Measurements from ENCODE around the gene GBGT1.

Gene GBGT1

GRCh38 chr9:133195029-133195428, 31.3 kb upstream of the GBGT1 start:
- Histone ChIP-seq H3K9ac (ENCODE audit: low read depth in 1 of 2, low read length in 2 of 2) (no peak overlapping the region), H3K4me1 (ENCODE audit: control insufficient read depth in 1 of 2, insufficient read depth in 2 of 2, low read length in 2 of 2) (no peaks in the 10 kb centered on the region), H3K9me3 (ENCODE audit: control insufficient read depth in 1 of 2, low read length in 2 of 2) (peaks cover 3 to 5% of the 10 kb centered on the region in 2 donors), H3K4me3 (ENCODE audit: low read depth in 1 of 2, low read length in 2 of 2) (no peak overlapping the region), H3K36me3 (ENCODE audit: control insufficient read depth in 1 of 2, insufficient read depth in 2 of 2, low read length in 2 of 2) (no peaks in the 10 kb centered on the region), H3K27ac (ENCODE audit: low read depth, low read length) (no peak overlapping the region), H3K27me3 (ENCODE audit: control insufficient read depth in 1 of 2, insufficient read depth in 2 of 2, low read length in 2 of 2) (peaks cover 0 to 4% of the 10 kb centered on the region in 2 donors)

GRCh38 chr9:133194597-133194996, 30.9 kb upstream of the GBGT1 start:
- Histone ChIP-seq H3K4me1 (ENCODE audit: control insufficient read depth in 1 of 2, insufficient read depth in 2 of 2, low read length in 2 of 2) (no peaks in the 10 kb centered on the region), H3K9me3 (ENCODE audit: control insufficient read depth in 1 of 2, low read length in 2 of 2) (peaks cover 3 to 5% of the 10 kb centered on the region in 2 donors), H3K27ac (ENCODE audit: low read depth, low read length) (no peak overlapping the region), H3K27me3 (ENCODE audit: control insufficient read depth in 1 of 2, insufficient read depth in 2 of 2, low read length in 2 of 2) (peaks cover 0 to 4% of the 10 kb centered on the region in 2 donors), H3K4me3 (ENCODE audit: low read depth in 1 of 2, low read length in 2 of 2) (no peak overlapping the region), H3K36me3 (ENCODE audit: control insufficient read depth in 1 of 2, insufficient read depth in 2 of 2, low read length in 2 of 2) (no peaks in the 10 kb centered on the region), H3K9ac (ENCODE audit: low read depth in 1 of 2, low read length in 2 of 2) (no peak overlapping the region)

- Histone ChIP-seq H3K36me3 (ENCODE audit: control insufficient read depth in 1 of 2, insufficient read depth in 2 of 2, low read length in 2 of 2) (no peaks in the 10 kb centered on the region), H3K27ac (ENCODE audit: low read depth, low read length) (no peak overlapping the region), H3K9me3 (ENCODE audit: control insufficient read depth in 1 of 2, low read length in 2 of 2) (peaks cover 3 to 5% of the 10 kb centered on the region in 2 donors), H3K27me3 (ENCODE audit: control insufficient read depth in 1 of 2, insufficient read depth in 2 of 2, low read length in 2 of 2) (peaks cover 0 to 14% of the 10 kb centered on the region in 2 donors), H3K9ac (ENCODE audit: low read depth in 1 of 2, low read length in 2 of 2) (no peak overlapping the region), H3K4me3 (ENCODE audit: low read depth in 1 of 2, low read length in 2 of 2) (no peak overlapping the region), H3K4me1 (ENCODE audit: control insufficient read depth in 1 of 2, insufficient read depth in 2 of 2, low read length in 2 of 2) (no peaks in the 10 kb centered on the region)
Observed at GRCh38 chr9:133191989-133192388, 28.3 kb upstream of the GBGT1 start.

- no peak overlapping the region for H3K27ac ChIP-seq (ENCODE audit: low read depth, low read length)
- H3K4me3 ChIP-seq (ENCODE audit: low read depth in 1 of 2, low read length in 2 of 2), result no peak overlapping the region
- H3K9ac ChIP-seq (ENCODE audit: low read depth in 1 of 2, low read length in 2 of 2), result no peak overlapping the region
- peaks cover 0 to 14% of the 10 kb centered on the region in 2 donors for H3K27me3 ChIP-seq (ENCODE audit: control insufficient read depth in 1 of 2, insufficient read depth in 2 of 2, low read length in 2 of 2)
- no peaks in the 10 kb centered on the region for H3K36me3 ChIP-seq (ENCODE audit: control insufficient read depth in 1 of 2, insufficient read depth in 2 of 2, low read length in 2 of 2)
- H3K4me1 ChIP-seq (ENCODE audit: control insufficient read depth in 1 of 2, insufficient read depth in 2 of 2, low read length in 2 of 2), result no peaks in the 10 kb centered on the region
- no peaks in the 10 kb centered on the region for H3K9me3 ChIP-seq (ENCODE audit: control insufficient read depth in 1 of 2, low read length in 2 of 2)
Observed at GRCh38 chr9:133189826-133190225, 26.1 kb upstream of the GBGT1 start.

GRCh38 chr9:133188843-133189180, 25.1 kb upstream of the GBGT1 start:
- Histone ChIP-seq H3K4me1 (ENCODE audit: control insufficient read depth in 1 of 2, insufficient read depth in 2 of 2, low read length in 2 of 2) (no peaks in the 10 kb centered on the region), H3K9ac (ENCODE audit: low read depth in 1 of 2, low read length in 2 of 2) (no peak overlapping the region), H3K27me3 (ENCODE audit: control insufficient read depth in 1 of 2, insufficient read depth in 2 of 2, low read length in 2 of 2) (peaks cover 0 to 9% of the 10 kb centered on the region in 2 donors), H3K4me3 (ENCODE audit: low read depth in 1 of 2, low read length in 2 of 2) (no peak overlapping the region), H3K27ac (ENCODE audit: low read depth, low read length) (no peak overlapping the region), H3K9me3 (ENCODE audit: control insufficient read depth in 1 of 2, low read length in 2 of 2) (no peaks in the 10 kb centered on the region), H3K36me3 (ENCODE audit: control insufficient read depth in 1 of 2, insufficient read depth in 2 of 2, low read length in 2 of 2) (no peaks in the 10 kb centered on the region)

GRCh38 chr9:133188006-133188842, 24.5 kb upstream of the GBGT1 start:
- Histone ChIP-seq H3K9ac (ENCODE audit: low read depth in 1 of 2, low read length in 2 of 2) (no peak overlapping the region), H3K9me3 (ENCODE audit: control insufficient read depth in 1 of 2, low read length in 2 of 2) (no peaks in the 10 kb centered on the region), H3K4me3 (ENCODE audit: low read depth in 1 of 2, low read length in 2 of 2) (no peak overlapping the region), H3K4me1 (ENCODE audit: control insufficient read depth in 1 of 2, insufficient read depth in 2 of 2, low read length in 2 of 2) (no peaks in the 10 kb centered on the region), H3K36me3 (ENCODE audit: control insufficient read depth in 1 of 2, insufficient read depth in 2 of 2, low read length in 2 of 2) (no peaks in the 10 kb centered on the region), H3K27ac (ENCODE audit: low read depth, low read length) (no peak overlapping the region), H3K27me3 (ENCODE audit: control insufficient read depth in 1 of 2, insufficient read depth in 2 of 2, low read length in 2 of 2) (peaks cover 3 to 9% of the 10 kb centered on the region in 2 donors)

GRCh38 chr9:133187561-133188005, 23.9 kb upstream of the GBGT1 start:
- Histone ChIP-seq H3K9ac (ENCODE audit: low read depth in 1 of 2, low read length in 2 of 2) (no peak overlapping the region), H3K9me3 (ENCODE audit: control insufficient read depth in 1 of 2, low read length in 2 of 2) (no peaks in the 10 kb centered on the region), H3K27me3 (ENCODE audit: control insufficient read depth in 1 of 2, insufficient read depth in 2 of 2, low read length in 2 of 2) (peaks cover 3 to 9% of the 10 kb centered on the region in 2 donors)

GRCh38 chr9:133186736-133187135, 23.0 kb upstream of the GBGT1 start:
- Histone ChIP-seq H3K36me3 (ENCODE audit: control insufficient read depth in 1 of 2, insufficient read depth in 2 of 2, low read length in 2 of 2) (no peaks in the 10 kb centered on the region), H3K4me1 (ENCODE audit: control insufficient read depth in 1 of 2, insufficient read depth in 2 of 2, low read length in 2 of 2) (no peaks in the 10 kb centered on the region), H3K9ac (ENCODE audit: low read depth in 1 of 2, low read length in 2 of 2) (no peak overlapping the region), H3K4me3 (ENCODE audit: low read depth in 1 of 2, low read length in 2 of 2) (no peak overlapping the region), H3K9me3 (ENCODE audit: control insufficient read depth in 1 of 2, low read length in 2 of 2) (no peaks in the 10 kb centered on the region), H3K27ac (ENCODE audit: low read depth, low read length) (no peak overlapping the region), H3K27me3 (ENCODE audit: control insufficient read depth in 1 of 2, insufficient read depth in 2 of 2, low read length in 2 of 2) (peaks cover 3 to 9% of the 10 kb centered on the region in 2 donors)

More at GRCh38 chr9:133187561-133188005, 23.9 kb upstream of the GBGT1 start:
- Histone ChIP-seq H3K27ac (ENCODE audit: low read depth, low read length) (no peak overlapping the region), H3K4me1 (ENCODE audit: control insufficient read depth in 1 of 2, insufficient read depth in 2 of 2, low read length in 2 of 2) (no peaks in the 10 kb centered on the region), H3K36me3 (ENCODE audit: control insufficient read depth in 1 of 2, insufficient read depth in 2 of 2, low read length in 2 of 2) (no peaks in the 10 kb centered on the region), H3K4me3 (ENCODE audit: low read depth in 1 of 2, low read length in 2 of 2) (no peak overlapping the region)

GRCh38 chr9:133184971-133185370, 21.3 kb upstream of the GBGT1 start:
- Histone ChIP-seq H3K9ac (ENCODE audit: low read depth in 1 of 2, low read length in 2 of 2) (no peak overlapping the region), H3K4me3 (ENCODE audit: low read depth in 1 of 2, low read length in 2 of 2) (no peak overlapping the region), H3K27me3 (ENCODE audit: control insufficient read depth in 1 of 2, insufficient read depth in 2 of 2, low read length in 2 of 2) (peaks cover 3 to 9% of the 10 kb centered on the region in 2 donors), H3K36me3 (ENCODE audit: control insufficient read depth in 1 of 2, insufficient read depth in 2 of 2, low read length in 2 of 2) (no peaks in the 10 kb centered on the region), H3K9me3 (ENCODE audit: control insufficient read depth in 1 of 2, low read length in 2 of 2) (no peaks in the 10 kb centered on the region), H3K27ac (ENCODE audit: low read depth, low read length) (no peak overlapping the region), H3K4me1 (ENCODE audit: control insufficient read depth in 1 of 2, insufficient read depth in 2 of 2, low read length in 2 of 2) (no peaks in the 10 kb centered on the region)

- Histone ChIP-seq H3K27ac (ENCODE audit: low read depth, low read length) (no peak overlapping the region), H3K4me3 (ENCODE audit: low read depth in 1 of 2, low read length in 2 of 2) (no peak overlapping the region), H3K9me3 (ENCODE audit: control insufficient read depth in 1 of 2, low read length in 2 of 2) (no peaks in the 10 kb centered on the region), H3K36me3 (ENCODE audit: control insufficient read depth in 1 of 2, insufficient read depth in 2 of 2, low read length in 2 of 2) (no peaks in the 10 kb centered on the region), H3K9ac (ENCODE audit: low read depth in 1 of 2, low read length in 2 of 2) (no peak overlapping the region), H3K4me1 (ENCODE audit: control insufficient read depth in 1 of 2, insufficient read depth in 2 of 2, low read length in 2 of 2) (no peaks in the 10 kb centered on the region), H3K27me3 (ENCODE audit: control insufficient read depth in 1 of 2, insufficient read depth in 2 of 2, low read length in 2 of 2) (peaks cover 0 to 6% of the 10 kb centered on the region in 2 donors)
Observed at GRCh38 chr9:133182151-133182550, 18.4 kb upstream of the GBGT1 start.
